ENCODE results near the gene LUZP1.

LUZP1 gene

GRCh38 chr1:23100074-23100748 lies 68.4 kb downstream of the LUZP1 start:
- no peak overlapping the region for H3K4me3 ChIP-seq (ENCODE audit: low read depth, low read length)
- DNase-seq (ENCODE audit: low read depth), result peak; percentile 95
- TF ChIP-seq MAX (IDR thresholded peaks at IDR 0.05; ENCODE audit: low read depth, low read length) (peak; percentile 45; the same call in 1 of the 2 replicates), POLR2A (IDR thresholded peaks at IDR 0.05; ENCODE audit: extremely low read depth, insufficient read length) (no peak), MYC (IDR thresholded peaks at IDR 0.05; ENCODE audit: low read depth, low read length) (0 out of 2 replicates have a peak, but pooled peaks have one; percentile 51)

- TF ChIP-seq POLR2A (IDR thresholded peaks at IDR 0.05; ENCODE audit: extremely low read depth, insufficient read length) (no peak), MAX (IDR thresholded peaks at IDR 0.05; ENCODE audit: low read depth, low read length) (no peak), MYC (IDR thresholded peaks at IDR 0.05; ENCODE audit: low read depth, low read length) (no peak), CTCF (IDR thresholded peaks at IDR 0.05; ENCODE audit: low read depth, low read length) (no peak)
- DNase-seq (ENCODE audit: low read depth), result no peak
- H3K4me3 ChIP-seq (ENCODE audit: low read depth, low read length), result no peak overlapping the region
Observed at GRCh38 chr1:23099171-23099536, 69.5 kb downstream of the LUZP1 start.

- DNase-seq (ENCODE audit: low read depth), result peak; percentile 73
- TF ChIP-seq MYC (IDR thresholded peaks at IDR 0.05; ENCODE audit: low read depth, low read length) (no peak), CTCF (IDR thresholded peaks at IDR 0.05; ENCODE audit: low read depth, low read length) (peak; percentile 89)
- no peak overlapping the region for H3K4me3 ChIP-seq (ENCODE audit: low read depth, low read length)
Observed at GRCh38 chr1:23098463-23099170, 70.0 kb downstream of the LUZP1 start.

GRCh38 chr1:23097316-23097715 lies 71.3 kb downstream of the LUZP1 start:
- DNase-seq (ENCODE audit: low read depth), result no peak
- no peak overlapping the region for H3K4me3 ChIP-seq (ENCODE audit: low read depth, low read length)
- no peak for TF ChIP-seq MYC (IDR thresholded peaks at IDR 0.05; ENCODE audit: low read depth, low read length)
- TF ChIP-seq CTCF (IDR thresholded peaks at IDR 0.05; ENCODE audit: low read depth, low read length), result no peak
- TF ChIP-seq POLR2A (IDR thresholded peaks at IDR 0.05; ENCODE audit: extremely low read depth, insufficient read length), result no peak

GRCh38 chr1:23092447-23092846 lies 76.2 kb downstream of the LUZP1 start:
- TF ChIP-seq MYC (IDR thresholded peaks at IDR 0.05; ENCODE audit: low read depth, low read length) (no peak), POLR2A (IDR thresholded peaks at IDR 0.05; ENCODE audit: extremely low read depth, insufficient read length) (no peak), CTCF (IDR thresholded peaks at IDR 0.05; ENCODE audit: low read depth, low read length) (no peak), MAX (IDR thresholded peaks at IDR 0.05; ENCODE audit: low read depth, low read length) (no peak)
- no peak for DNase-seq (ENCODE audit: low read depth)
- H3K4me3 ChIP-seq (ENCODE audit: low read depth, low read length), result no peak overlapping the region

- TF ChIP-seq MYC (IDR thresholded peaks at IDR 0.05; ENCODE audit: low read depth, low read length) (no peak), CTCF (IDR thresholded peaks at IDR 0.05; ENCODE audit: low read depth, low read length) (no peak), MAX (IDR thresholded peaks at IDR 0.05; ENCODE audit: low read depth, low read length) (no peak), POLR2A (IDR thresholded peaks at IDR 0.05; ENCODE audit: extremely low read depth, insufficient read length) (no peak)
Observed at GRCh38 chr1:23091545-23091944, 77.1 kb downstream of the LUZP1 start.

More at GRCh38 chr1:23091545-23091944, 77.1 kb downstream of the LUZP1 start:
- no peak for DNase-seq (ENCODE audit: low read depth)
- no peak overlapping the region for H3K4me3 ChIP-seq (ENCODE audit: low read depth, low read length)

All from NB4 (cell line).